ENCODE measurements around the gene CMC2. TPM values are rescaled to one million over a fixed set of nuclear protein-coding genes. Genes with fewer than 3 reads are reported as not detected.

The CMC2 gene
- total and polyA plus RNA-seq, 10 of the 15 experiments (the other 5 are each of a cell fraction or from before 2014, with no cell fraction given), result 62.8 to 251 (median 157) TPM

- Histone ChIP-seq H3K9me3 (replicated peaks; ENCODE audit: control insufficient read depth, insufficient read depth, low read length) (no peaks in the 10 kb centered on the region), H4K20me1 (ENCODE audit: control insufficient read depth, insufficient read depth) (no peaks in the 10 kb centered on the region), H3K79me2 (ENCODE audit: control insufficient read depth, insufficient read depth, low read length) (peaks cover 86% of the 10 kb centered on the region), H3K4me2 (ENCODE audit: control insufficient read depth, insufficient read depth) (peak overlapping the region; percentile 84), H3K27ac (ENCODE audit: control insufficient read depth, insufficient read depth) (peak overlapping the region; percentile 100), H3K36me3 (ENCODE audit: control insufficient read depth in 2 of 2, insufficient read depth in 2 of 2, low read length in 1 of 2) (peaks cover 1 to 3% of the 10 kb centered on the region in 2 experiments; a peak in 2 of 4 replicates), H3K9ac (ENCODE audit: control insufficient read depth, insufficient read depth, low read length) (peak overlapping the region; percentile 97), H3K4me3 (peak overlapping the region; percentile 93), H3K4me1 (ENCODE audit: control insufficient read depth, insufficient read depth, low read length) (peaks cover 9% of the 10 kb centered on the region), H2AFZ (ENCODE audit: control insufficient read depth, low read depth, low read length) (peak overlapping the region; percentile 100), H3K27me3 (replicated peaks in 1 of 2; ENCODE audit: control insufficient read depth in 2 of 2, insufficient read depth in 2 of 2, low read length in 1 of 2) (no peaks in the 10 kb centered on the region)
- FAIRE-seq, result no peak
- CTCF ChIA-PET, result interaction anchor here (0.6 to 5.1 kb wide), 5 partner anchors 27 to 82 kb away, joined by 3 to 67 read pairs (median 3); partner anchors contain the start of gene ATMIN
- peak; percentile 68 for ATAC-seq
- TSS peak; percentile 58 for BruUV-seq (replicated peaks)
- intact Hi-C loops (cut with micrococcal nuclease; ENCODE audit: unreplicated experiment) (loop anchor here (2.0 to 10.0 kb wide), 4 partner anchors 28 to 1648 kb away; partner anchors contain the start of genes ATMIN and GAN), in situ Hi-C loops (cut with MboI) (no loop called here)
- POLR2A ChIA-PET, result interaction anchor here (1.1 to 4.2 kb wide), 4 partner anchors 9 to 71 kb away, joined by 5 to 25 read pairs (median 10); partner anchors contain the start of genes ATMIN and C16orf46
- under 1% methylated on average over 28 of the region's 50 CpGs for WGBS (ENCODE audit: insufficient coverage, insufficient replicate concordance, low lambda C conversion rate, missing lambda C conversion rate)
- RAD21 ChIA-PET (ENCODE audit: unreplicated experiment), result interaction anchor here (1.0 kb wide), 1 partner anchor 29 kb away, joined by 6 read pairs; the partner anchor contains the start of gene ATMIN
- SMC1A ChIA-PET (ENCODE audit: uncharacterized antibody, unreplicated experiment), result interaction anchor here (0.9 to 1.4 kb wide), 2 partner anchors 9 to 13 kb away, joined by 4 read pairs; no protein-coding TSS in a partner anchor
- no peak for DNase-seq (ENCODE audit: low read depth, low spot score)
- TF ChIP-seq IKZF1 (conservative IDR thresholded peaks at IDR 0.05) (peak; percentile 80; the same call in 1 of the 2 replicates), RCOR1 (conservative IDR thresholded peaks at IDR 0.05; ENCODE audit: low read depth, low read length) (no peak), LARP7 (IDR thresholded peaks at IDR 0.05) (peak; percentile 78), NFYA (IDR thresholded peaks at IDR 0.05; ENCODE audit: borderline replicate concordance, low read depth, low read length) (no peak), SIN3A (IDR thresholded peaks at IDR 0.05; ENCODE audit: low read depth, low read length) (peak; percentile 60; the same call in 1 of the 2 replicates), EGR1 (IDR thresholded peaks at IDR 0.05; ENCODE audit: borderline replicate concordance in 1 of 2, low read depth in 2 of 2, low read length in 2 of 2) (peak in 1 of 2 experiments; percentile 80; a peak in 1 of 3 replicates), NR2C1 (IDR thresholded peaks at IDR 0.05) (0 out of 2 replicates have a peak, but pooled peaks have one; percentile 6), POLR2AphosphoS5 (IDR thresholded peaks at IDR 0.05; ENCODE audit: low read length) (0 out of 2 replicates have a peak, but pooled peaks have one; percentile 64), NR2F1 (conservative IDR thresholded peaks at IDR 0.05) (peak; percentile 56; the same call in 1 of the 2 replicates), PKNOX1 (IDR thresholded peaks at IDR 0.05) (peak; percentile 92), PAX5 (IDR thresholded peaks at IDR 0.05; ENCODE audit: borderline replicate concordance, low read depth, low read length) (no peak), BACH1 (IDR thresholded peaks at IDR 0.05; ENCODE audit: borderline replicate concordance) (0 out of 2 replicates have a peak, but pooled peaks have one; percentile 20), POLR2A (IDR thresholded peaks at IDR 0.05; ENCODE audit: low read depth, low read length) (peak; percentile 84; the same call in 1 of the 2 replicates), ZZZ3 (IDR thresholded peaks at IDR 0.05; ENCODE audit: control insufficient read depth, insufficient read length, low read depth) (no peak), NFIC (IDR thresholded peaks at IDR 0.05; ENCODE audit: low read depth, low read length) (no peak), POU2F2 (IDR thresholded peaks at IDR 0.05; ENCODE audit: borderline replicate concordance, low read depth, low read length) (0 out of 3 replicates have a peak, but pooled peaks have one; percentile 6), KAT2A (conservative IDR thresholded peaks at IDR 0.05; ENCODE audit: control insufficient read depth, low read depth, low read length) (no peak), TCF3 (IDR thresholded peaks at IDR 0.05; ENCODE audit: borderline replicate concordance, insufficient read depth, low read depth, low read length) (0 out of 2 replicates have a peak, but pooled peaks have one; percentile 7)
- TF ChIP-seq, protein P1, sequence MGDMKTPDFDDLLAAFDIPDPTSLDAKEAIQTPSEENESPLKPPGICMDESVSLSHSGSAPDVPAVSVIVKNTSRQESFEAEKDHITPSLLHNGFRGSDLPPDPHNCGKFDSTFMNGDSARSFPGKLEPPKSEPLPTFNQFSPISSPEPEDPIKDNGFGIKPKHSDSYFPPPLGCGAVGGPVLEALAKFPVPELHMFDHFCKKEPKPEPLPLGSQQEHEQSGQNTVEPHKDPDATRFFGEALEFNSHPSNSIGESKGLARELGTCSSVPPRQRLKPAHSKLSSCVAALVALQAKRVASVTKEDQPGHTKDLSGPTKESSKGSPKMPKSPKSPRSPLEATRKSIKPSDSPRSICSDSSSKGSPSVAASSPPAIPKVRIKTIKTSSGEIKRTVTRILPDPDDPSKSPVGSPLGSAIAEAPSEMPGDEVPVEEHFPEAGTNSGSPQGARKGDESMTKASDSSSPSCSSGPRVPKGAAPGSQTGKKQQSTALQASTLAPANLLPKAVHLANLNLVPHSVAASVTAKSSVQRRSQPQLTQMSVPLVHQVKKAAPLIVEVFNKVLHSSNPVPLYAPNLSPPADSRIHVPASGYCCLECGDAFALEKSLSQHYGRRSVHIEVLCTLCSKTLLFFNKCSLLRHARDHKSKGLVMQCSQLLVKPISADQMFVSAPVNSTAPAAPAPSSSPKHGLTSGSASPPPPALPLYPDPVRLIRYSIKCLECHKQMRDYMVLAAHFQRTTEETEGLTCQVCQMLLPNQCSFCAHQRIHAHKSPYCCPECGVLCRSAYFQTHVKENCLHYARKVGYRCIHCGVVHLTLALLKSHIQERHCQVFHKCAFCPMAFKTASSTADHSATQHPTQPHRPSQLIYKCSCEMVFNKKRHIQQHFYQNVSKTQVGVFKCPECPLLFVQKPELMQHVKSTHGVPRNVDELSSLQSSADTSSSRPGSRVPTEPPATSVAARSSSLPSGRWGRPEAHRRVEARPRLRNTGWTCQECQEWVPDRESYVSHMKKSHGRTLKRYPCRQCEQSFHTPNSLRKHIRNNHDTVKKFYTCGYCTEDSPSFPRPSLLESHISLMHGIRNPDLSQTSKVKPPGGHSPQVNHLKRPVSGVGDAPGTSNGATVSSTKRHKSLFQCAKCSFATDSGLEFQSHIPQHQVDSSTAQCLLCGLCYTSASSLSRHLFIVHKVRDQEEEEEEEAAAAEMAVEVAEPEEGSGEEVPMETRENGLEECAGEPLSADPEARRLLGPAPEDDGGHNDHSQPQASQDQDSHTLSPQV (IDR thresholded peaks at IDR 0.05), result no peak
These were observed 373 bp downstream of the CMC2 start for GRCh38 chr16:81006211-81006812.

Data from GM12878 (cell line).